ENCODE measurements around the gene NBEAL2.

The NBEAL2 gene

GRCh38 chr3:46999516-47000197, 20.2 kb downstream of the NBEAL2 start:
- no peak for DNase-seq (ENCODE audit: low read depth in 1 of 2, low spot score in 1 of 2)

DNA sequence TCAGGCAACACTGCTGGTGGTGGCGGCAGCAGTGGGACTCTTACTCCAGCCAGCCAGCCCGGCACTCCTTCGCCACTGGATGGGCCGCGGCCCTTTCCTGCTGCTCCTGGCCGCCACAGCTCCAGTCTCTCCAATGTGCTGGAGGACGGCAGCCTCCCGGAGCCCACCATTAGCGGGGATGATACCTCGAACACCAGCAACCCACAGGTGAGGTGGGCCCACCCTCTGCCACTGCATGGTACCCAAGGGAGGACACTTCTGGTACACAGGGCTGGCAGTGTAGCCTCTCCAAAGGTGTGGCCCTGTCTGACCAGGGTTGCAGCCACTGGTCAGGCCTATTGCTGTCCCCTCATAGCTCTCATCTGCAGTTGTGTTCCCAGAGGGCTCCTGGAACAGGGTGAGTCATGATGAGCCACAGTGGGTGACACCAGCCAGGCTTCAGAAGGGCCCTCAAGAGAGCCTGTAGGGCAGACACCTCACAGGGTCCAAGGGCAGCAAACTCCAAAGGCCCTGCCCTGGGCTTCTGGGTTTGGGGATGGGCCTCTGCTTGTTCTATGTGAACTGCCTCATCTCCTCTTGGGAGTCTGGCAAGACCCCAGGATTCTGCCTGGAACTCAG, 20.8 kb downstream of the NBEAL2 start:
- DNase-seq (ENCODE audit: low read depth in 1 of 2, low spot score in 1 of 2) = no peak

- no peak for DNase-seq (ENCODE audit: low read depth in 1 of 2, low spot score in 1 of 2)
Measured at GRCh38 chr3:47000922-47001730, 21.7 kb downstream of the NBEAL2 start.

DNA sequence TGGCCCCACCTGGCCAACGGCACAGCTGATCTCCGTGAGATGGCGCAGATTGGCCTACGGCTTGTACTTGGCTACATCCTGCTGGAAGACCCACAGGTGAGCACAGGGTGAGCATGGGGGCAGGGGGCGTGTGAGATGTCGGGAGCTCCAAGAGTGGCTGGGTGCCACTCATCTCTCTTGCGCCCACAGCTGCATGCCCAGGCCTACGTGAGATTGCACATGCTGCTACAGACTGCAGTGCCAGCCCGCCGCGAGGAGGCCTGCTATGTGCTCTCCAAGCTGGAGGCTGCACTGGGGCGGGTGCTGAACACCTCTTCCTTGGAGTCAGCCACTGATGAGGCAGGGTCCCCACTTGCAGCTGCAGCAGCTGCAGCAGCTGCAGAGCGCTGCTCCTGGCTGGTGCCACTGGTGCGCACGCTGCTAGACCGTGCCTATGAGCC, 22.3 kb downstream of the NBEAL2 start:
- DNase-seq (ENCODE audit: low read depth in 1 of 2, low spot score in 1 of 2) = no peak

- no peak for DNase-seq (ENCODE audit: low read depth in 1 of 2, low spot score in 1 of 2)
Measured at GRCh38 chr3:47002171-47003055, 22.9 kb downstream of the NBEAL2 start.

- DNase-seq (ENCODE audit: low read depth in 1 of 2, low spot score in 1 of 2) = no peak
Measured at GRCh38 chr3:47003056-47003410, 23.6 kb downstream of the NBEAL2 start.

GRCh38 chr3:47003461-47004368, 24.2 kb downstream of the NBEAL2 start:
- no peak for DNase-seq (ENCODE audit: low read depth in 1 of 2, low spot score in 1 of 2)

DNA sequence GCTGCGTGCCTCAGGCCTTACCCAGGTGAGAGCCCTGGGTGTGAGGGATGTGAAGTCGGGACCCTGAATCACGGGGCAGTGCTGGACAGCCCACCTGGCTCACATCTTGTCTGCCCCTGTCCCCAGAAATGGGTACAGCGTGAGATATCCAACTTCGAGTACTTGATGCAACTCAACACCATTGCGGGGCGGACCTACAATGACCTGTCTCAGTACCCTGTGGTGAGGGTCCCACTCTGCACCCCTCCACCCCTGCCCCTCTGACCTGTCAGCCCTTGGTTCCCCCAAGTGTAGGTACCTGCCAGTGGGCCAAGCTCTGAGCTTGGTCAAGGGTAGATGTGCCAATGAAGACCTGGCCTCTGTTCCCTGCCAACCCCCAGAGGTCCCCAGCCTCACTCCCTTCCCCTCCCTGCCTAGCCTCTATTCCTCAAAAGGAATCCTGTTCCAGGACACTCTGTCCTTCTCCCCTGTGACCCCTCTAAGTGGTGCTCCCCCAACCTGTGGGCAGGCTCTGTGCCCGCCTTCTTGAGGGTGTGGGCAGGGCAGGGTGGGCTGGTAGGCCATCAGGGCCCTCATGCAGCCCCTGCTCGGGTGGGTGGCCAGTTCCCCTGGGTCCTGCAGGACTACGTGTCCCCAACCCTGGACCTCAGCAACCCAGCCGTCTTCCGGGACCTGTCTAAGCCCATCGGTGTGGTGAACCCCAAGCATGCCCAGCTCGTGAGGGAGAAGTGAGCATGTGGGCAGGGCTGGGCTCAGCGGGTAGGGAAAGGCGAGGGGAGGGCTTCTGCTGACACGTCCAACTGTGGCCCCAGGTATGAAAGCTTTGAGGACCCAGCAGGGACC, 25.1 kb downstream of the NBEAL2 start:
- DNase-seq (ENCODE audit: low read depth in 1 of 2, low spot score in 1 of 2) = no peak

GRCh38 chr3:47005212-47006144, 26.0 kb downstream of the NBEAL2 start:
- no peak for DNase-seq (ENCODE audit: low read depth in 1 of 2, low spot score in 1 of 2)

DNA sequence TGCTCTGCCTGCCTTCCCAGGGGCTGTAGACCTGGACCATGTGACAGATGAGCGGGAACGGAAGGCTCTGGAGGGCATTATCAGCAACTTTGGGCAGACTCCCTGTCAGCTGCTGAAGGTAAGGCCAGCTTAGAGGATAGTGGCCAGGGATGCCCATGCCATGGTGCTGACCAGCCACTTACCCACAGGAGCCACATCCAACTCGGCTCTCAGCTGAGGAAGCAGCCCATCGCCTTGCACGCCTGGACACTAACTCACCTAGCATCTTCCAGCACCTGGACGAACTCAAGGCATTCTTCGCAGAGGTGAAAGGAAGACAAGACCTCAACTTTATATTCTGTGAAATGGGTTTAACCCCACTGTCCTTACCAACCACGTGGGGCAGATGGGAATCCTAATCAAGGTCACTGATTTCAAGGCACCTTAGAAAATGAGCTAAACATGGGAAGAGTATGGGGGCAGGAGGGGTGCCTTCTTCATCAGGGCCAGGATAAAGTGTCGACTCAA, 26.7 kb downstream of the NBEAL2 start:
- no peak for DNase-seq (ENCODE audit: low read depth in 1 of 2, low spot score in 1 of 2)

GRCh38 chr3:47007001-47007400, 27.5 kb downstream of the NBEAL2 start:
- DNase-seq (ENCODE audit: low read depth in 1 of 2, low spot score in 1 of 2) = no peak

GRCh38 chr3:47007482-47008233, 28.2 kb downstream of the NBEAL2 start:
- DNase-seq (ENCODE audit: low read depth in 1 of 2, low spot score in 1 of 2) = no peak

- DNase-seq (ENCODE audit: low read depth in 1 of 2, low spot score in 1 of 2) = no peak
Measured at GRCh38 chr3:47008234-47008796, 28.8 kb downstream of the NBEAL2 start.

DNA sequence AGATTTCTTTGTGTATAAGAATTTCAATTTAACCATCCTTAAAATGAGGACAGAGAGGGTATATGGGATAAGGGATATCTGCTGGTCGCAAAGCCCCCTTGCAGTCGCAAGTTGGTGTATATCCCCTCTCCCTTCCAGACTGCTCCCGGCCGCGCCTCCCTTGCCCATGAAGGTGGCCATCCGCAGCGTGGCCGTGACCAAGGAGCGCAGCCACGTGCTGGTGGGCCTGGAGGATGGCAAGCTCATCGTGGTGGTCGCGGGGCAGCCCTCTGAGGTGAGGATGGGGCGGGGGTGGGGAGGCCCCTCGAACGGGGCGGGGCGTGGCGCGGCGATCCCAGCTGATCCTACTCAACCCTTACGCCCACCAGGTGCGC, 29.4 kb downstream of the NBEAL2 start:
- no peak for DNase-seq (ENCODE audit: low read depth in 1 of 2, low spot score in 1 of 2)

- DNase-seq (ENCODE audit: low read depth in 1 of 2, low spot score in 1 of 2) = peak in 1 of 2 donors; percentile 63
Measured at GRCh38 chr3:47009225-47010110, 30.0 kb downstream of the NBEAL2 start.

- no peak for DNase-seq (ENCODE audit: low read depth in 1 of 2, low spot score in 1 of 2)
Measured at GRCh38 chr3:47010111-47010712, 30.7 kb downstream of the NBEAL2 start.
